ENCODE results near the gene HSPG2. TPM values are rescaled to one million over a fixed set of nuclear protein-coding genes. Genes with fewer than 3 reads are reported as not detected.
A peak's percentile ranks its signal among the peaks of the same experiment; 100 is the strongest.

Gene HSPG2
- total RNA-seq, 1 donor from 2014 or later: 152 TPM

- Histone ChIP-seq H3K27me3 (ENCODE audit: control insufficient read depth in 3 of 3, insufficient read depth in 3 of 3, low read length in 3 of 3) (no peaks in the 10 kb centered on the region), H3K27ac (ENCODE audit: low read depth, low read length) (no peak overlapping the region), H3K36me3 (ENCODE audit: control insufficient read depth in 3 of 3, insufficient read depth in 3 of 3, low read length in 3 of 3) (peaks cover 50 to 66% (median 57%) of the 10 kb centered on the region in 3 donors), H3K4me1 (ENCODE audit: control insufficient read depth in 3 of 3, insufficient read depth in 3 of 3, low read length in 3 of 3) (peaks cover 0 to 6% (median 5%) of the 10 kb centered on the region in 3 donors), H3K9me3 (ENCODE audit: control insufficient read depth in 3 of 3, low read length in 3 of 3) (no peaks in the 10 kb centered on the region), H3K9ac (ENCODE audit: low read depth in 1 of 3, low read length in 3 of 3) (no peak overlapping the region), H3K4me3 (ENCODE audit: low read length in 3 of 3) (no peak overlapping the region)
These were observed 87.1 kb downstream of the HSPG2 start for GRCh38 chr1:21849909-21850576.

GRCh38 chr1:21848524-21849174 lies 88.5 kb downstream of the HSPG2 start:
- Histone ChIP-seq H3K4me3 (ENCODE audit: low read length in 3 of 3) (no peak overlapping the region), H3K9me3 (ENCODE audit: control insufficient read depth in 3 of 3, low read length in 3 of 3) (no peaks in the 10 kb centered on the region), H3K27me3 (ENCODE audit: control insufficient read depth in 3 of 3, insufficient read depth in 3 of 3, low read length in 3 of 3) (no peaks in the 10 kb centered on the region), H3K36me3 (ENCODE audit: control insufficient read depth in 3 of 3, insufficient read depth in 3 of 3, low read length in 3 of 3) (peaks cover 52 to 62% (median 53%) of the 10 kb centered on the region in 3 donors), H3K9ac (ENCODE audit: low read depth in 1 of 3, low read length in 3 of 3) (no peak overlapping the region), H3K27ac (ENCODE audit: low read depth, low read length) (no peak overlapping the region), H3K4me1 (ENCODE audit: control insufficient read depth in 3 of 3, insufficient read depth in 3 of 3, low read length in 3 of 3) (peaks cover 0 to 6% (median 5%) of the 10 kb centered on the region in 3 donors)

- H3K9me3 ChIP-seq (ENCODE audit: control insufficient read depth in 3 of 3, low read length in 3 of 3): no peaks in the 10 kb centered on the region
- H3K4me1 ChIP-seq (ENCODE audit: control insufficient read depth in 3 of 3, insufficient read depth in 3 of 3, low read length in 3 of 3): peaks cover 0 to 6% (median 5%) of the 10 kb centered on the region in 3 donors
- H3K27me3 ChIP-seq (ENCODE audit: control insufficient read depth in 3 of 3, insufficient read depth in 3 of 3, low read length in 3 of 3): no peaks in the 10 kb centered on the region
- H3K4me3 ChIP-seq (ENCODE audit: low read length in 3 of 3): no peak overlapping the region
- H3K9ac ChIP-seq (ENCODE audit: low read depth in 1 of 3, low read length in 3 of 3): no peak overlapping the region
- no peak overlapping the region for H3K27ac ChIP-seq (ENCODE audit: low read depth, low read length)
- H3K36me3 ChIP-seq (ENCODE audit: control insufficient read depth in 3 of 3, insufficient read depth in 3 of 3, low read length in 3 of 3): peaks cover 57 to 66% (median 61%) of the 10 kb centered on the region in 3 donors
These were observed 89.6 kb downstream of the HSPG2 start for GRCh38 chr1:21847223-21848205.

DNA sequence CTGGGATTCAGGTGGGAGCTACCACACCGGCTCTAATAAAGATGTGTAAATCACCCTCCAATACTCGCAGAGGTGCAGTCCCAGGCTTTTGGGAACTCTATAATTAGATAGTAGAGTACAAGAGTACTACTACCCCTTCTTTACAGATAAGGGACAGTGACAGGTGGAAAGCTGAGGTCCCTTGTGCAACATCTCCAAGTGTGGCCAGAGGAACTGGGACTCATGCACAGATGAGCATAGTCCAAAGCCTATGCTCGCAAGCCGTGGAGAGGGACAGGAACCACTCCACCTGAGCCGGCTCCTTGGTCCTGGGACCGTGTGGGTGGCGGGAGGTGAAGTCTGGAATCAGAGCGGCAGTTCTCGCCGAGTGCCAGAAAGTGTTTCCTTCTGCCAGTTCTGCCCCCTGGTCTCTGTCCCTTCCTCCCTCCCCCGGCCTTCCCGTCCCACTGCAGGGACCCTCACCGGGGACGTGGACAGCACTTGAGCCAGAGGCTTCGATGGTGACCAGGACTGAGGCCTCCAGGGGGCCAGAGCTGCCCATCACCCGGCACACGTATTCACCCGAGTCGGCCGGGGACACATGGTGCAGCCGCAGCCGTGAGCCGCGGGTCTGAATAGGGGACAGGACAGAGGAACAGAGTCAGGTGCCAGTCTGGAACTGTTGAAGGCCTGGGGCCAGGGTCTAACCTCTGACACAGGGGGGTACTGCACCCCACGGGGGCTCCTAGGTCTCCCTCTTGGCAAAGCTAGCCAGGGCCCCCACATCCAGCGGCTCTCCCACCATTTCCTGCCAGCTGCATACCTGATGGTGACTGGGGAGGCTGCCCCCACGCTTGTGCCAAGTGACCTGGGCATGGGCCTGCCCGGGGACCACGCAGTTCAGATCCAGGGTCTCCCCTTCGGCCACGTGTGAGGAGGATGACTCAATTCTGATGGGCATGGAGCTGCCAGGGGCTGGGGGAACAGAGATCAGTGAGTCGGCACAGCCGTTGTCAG lies 91.2 kb downstream of the HSPG2 start:
- H3K4me3 ChIP-seq (ENCODE audit: low read length in 3 of 3): no peak overlapping the region
- H3K27ac ChIP-seq (ENCODE audit: low read depth, low read length): no peak overlapping the region
- no peaks in the 10 kb centered on the region for H3K9me3 ChIP-seq (ENCODE audit: control insufficient read depth in 3 of 3, low read length in 3 of 3)
- peaks cover 59 to 66% (median 60%) of the 10 kb centered on the region in 3 donors for H3K36me3 ChIP-seq (ENCODE audit: control insufficient read depth in 3 of 3, insufficient read depth in 3 of 3, low read length in 3 of 3)
- no peaks in the 10 kb centered on the region for H3K27me3 ChIP-seq (ENCODE audit: control insufficient read depth in 3 of 3, insufficient read depth in 3 of 3, low read length in 3 of 3)
- peak overlapping the region in 1 of 3 donors; percentile 20 for H3K9ac ChIP-seq (ENCODE audit: low read depth in 1 of 3, low read length in 3 of 3)
- peaks cover 0 to 6% (median 5%) of the 10 kb centered on the region in 3 donors for H3K4me1 ChIP-seq (ENCODE audit: control insufficient read depth in 3 of 3, insufficient read depth in 3 of 3, low read length in 3 of 3)

GRCh38 chr1:21843996-21844395 lies 93.1 kb downstream of the HSPG2 start:
- no peaks in the 10 kb centered on the region for H3K27me3 ChIP-seq (ENCODE audit: control insufficient read depth in 3 of 3, insufficient read depth in 3 of 3, low read length in 3 of 3)
- no peak overlapping the region for H3K4me3 ChIP-seq (ENCODE audit: low read length in 3 of 3)
- peaks cover 0 to 6% (median 5%) of the 10 kb centered on the region in 3 donors for H3K4me1 ChIP-seq (ENCODE audit: control insufficient read depth in 3 of 3, insufficient read depth in 3 of 3, low read length in 3 of 3)
- H3K9ac ChIP-seq (ENCODE audit: low read depth in 1 of 3, low read length in 3 of 3): no peak overlapping the region
- H3K36me3 ChIP-seq (ENCODE audit: control insufficient read depth in 3 of 3, insufficient read depth in 3 of 3, low read length in 3 of 3): peaks cover 60 to 68% (median 66%) of the 10 kb centered on the region in 3 donors
- H3K27ac ChIP-seq (ENCODE audit: low read depth, low read length): no peak overlapping the region
- H3K9me3 ChIP-seq (ENCODE audit: control insufficient read depth in 3 of 3, low read length in 3 of 3): no peaks in the 10 kb centered on the region

DNA sequence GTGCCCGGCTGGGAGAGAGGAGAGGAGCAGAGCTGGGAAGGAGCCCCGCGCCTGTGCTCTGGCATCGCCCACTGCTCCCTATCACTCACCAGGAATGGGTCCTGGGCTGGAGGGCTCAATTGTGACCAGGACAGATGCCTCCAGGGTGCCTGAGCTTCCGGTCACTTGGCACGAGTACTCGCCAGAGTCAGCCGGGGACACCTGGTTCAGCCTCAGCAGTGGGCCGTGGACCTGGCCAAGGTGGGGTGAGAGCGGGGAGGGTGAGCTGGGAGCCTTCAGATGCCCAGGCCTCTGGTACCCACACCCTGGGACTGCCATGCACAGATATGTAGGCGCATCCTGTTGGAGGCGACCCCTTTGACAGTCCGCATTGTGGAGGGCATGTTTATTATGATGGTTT lies 93.9 kb downstream of the HSPG2 start:
- Histone ChIP-seq H3K27ac (ENCODE audit: low read depth, low read length) (no peak overlapping the region), H3K4me1 (ENCODE audit: control insufficient read depth in 3 of 3, insufficient read depth in 3 of 3, low read length in 3 of 3) (peaks cover 0 to 6% (median 5%) of the 10 kb centered on the region in 3 donors), H3K9me3 (ENCODE audit: control insufficient read depth in 3 of 3, low read length in 3 of 3) (no peaks in the 10 kb centered on the region), H3K4me3 (ENCODE audit: low read length in 3 of 3) (no peak overlapping the region), H3K27me3 (ENCODE audit: control insufficient read depth in 3 of 3, insufficient read depth in 3 of 3, low read length in 3 of 3) (no peaks in the 10 kb centered on the region), H3K36me3 (ENCODE audit: control insufficient read depth in 3 of 3, insufficient read depth in 3 of 3, low read length in 3 of 3) (peaks cover 60 to 68% (median 66%) of the 10 kb centered on the region in 3 donors), H3K9ac (ENCODE audit: low read depth in 1 of 3, low read length in 3 of 3) (no peak overlapping the region)

GRCh38 chr1:21842606-21843162 lies 94.4 kb downstream of the HSPG2 start:
- H3K9ac ChIP-seq (ENCODE audit: low read depth in 1 of 3, low read length in 3 of 3): no peak overlapping the region
- no peak overlapping the region for H3K4me3 ChIP-seq (ENCODE audit: low read length in 3 of 3)
- H3K36me3 ChIP-seq (ENCODE audit: control insufficient read depth in 3 of 3, insufficient read depth in 3 of 3, low read length in 3 of 3): peaks cover 55 to 66% (median 65%) of the 10 kb centered on the region in 3 donors
- H3K27ac ChIP-seq (ENCODE audit: low read depth, low read length): no peak overlapping the region
- H3K4me1 ChIP-seq (ENCODE audit: control insufficient read depth in 3 of 3, insufficient read depth in 3 of 3, low read length in 3 of 3): peaks cover 0 to 6% (median 5%) of the 10 kb centered on the region in 3 donors
- H3K27me3 ChIP-seq (ENCODE audit: control insufficient read depth in 3 of 3, insufficient read depth in 3 of 3, low read length in 3 of 3): no peaks in the 10 kb centered on the region
- no peaks in the 10 kb centered on the region for H3K9me3 ChIP-seq (ENCODE audit: control insufficient read depth in 3 of 3, low read length in 3 of 3)

DNA sequence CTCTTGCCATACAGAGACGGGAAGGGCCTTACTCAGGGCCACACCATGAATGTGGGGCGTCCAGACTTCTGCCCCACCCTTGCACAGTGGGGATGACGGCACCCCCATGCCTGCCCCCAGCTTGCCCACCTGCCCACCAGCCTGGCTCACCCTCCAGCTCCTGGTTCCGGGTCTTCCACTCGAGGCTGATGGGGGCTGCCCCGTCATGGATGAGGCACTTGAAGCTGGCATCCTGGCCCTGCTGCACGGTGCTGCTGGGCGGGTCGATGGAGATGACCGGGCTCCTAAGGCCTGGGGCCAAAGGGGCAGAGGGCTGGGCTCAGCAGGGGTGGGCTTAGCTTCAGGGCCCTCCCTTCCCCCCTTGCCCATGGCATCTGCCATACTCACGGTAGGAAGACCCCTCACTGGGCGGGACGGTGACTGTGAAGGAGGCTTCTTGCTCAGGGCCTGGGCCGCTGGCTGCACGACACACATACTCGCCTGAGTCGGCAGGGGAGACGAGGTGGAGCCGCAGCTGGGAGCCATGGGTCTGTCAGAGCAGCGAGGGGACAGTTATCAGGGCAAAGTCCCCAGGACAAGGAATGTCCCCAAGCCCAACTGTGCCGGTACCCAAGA lies 95.2 kb downstream of the HSPG2 start:
- Histone ChIP-seq H3K27me3 (ENCODE audit: control insufficient read depth in 3 of 3, insufficient read depth in 3 of 3, low read length in 3 of 3) (no peaks in the 10 kb centered on the region), H3K4me3 (ENCODE audit: low read length in 3 of 3) (no peak overlapping the region), H3K27ac (ENCODE audit: low read depth, low read length) (no peak overlapping the region), H3K9ac (ENCODE audit: low read depth in 1 of 3, low read length in 3 of 3) (no peak overlapping the region), H3K9me3 (ENCODE audit: control insufficient read depth in 3 of 3, low read length in 3 of 3) (no peaks in the 10 kb centered on the region), H3K36me3 (ENCODE audit: control insufficient read depth in 3 of 3, insufficient read depth in 3 of 3, low read length in 3 of 3) (peaks cover 49 to 63% (median 61%) of the 10 kb centered on the region in 3 donors), H3K4me1 (ENCODE audit: control insufficient read depth in 3 of 3, insufficient read depth in 3 of 3, low read length in 3 of 3) (peaks cover 0 to 6% (median 5%) of the 10 kb centered on the region in 3 donors)
